GM23338 (cell line): ENCODE results near the gene ABCF2. TPM values are rescaled to one million over a fixed set of nuclear protein-coding genes. Genes with fewer than 3 reads are reported as not detected.

ENCODE experiments used
- ATAC-seq: fragments of 200-7000 bp; cut with Tn5 transposase; 3 replicates; pipeline ENCODE4 v1.9.1; 2020
- DNase-seq: peaks from one replicate; pipeline ENCODE4 v3.0.0-alpha.2; 2015; ENCODE audit warnings: low spot score
- H2AFZ ChIP-seq: fragments of 200-600 bp; sonication (generic); 2 replicates; pipeline ENCODE4 v1.8.0; 2016; ENCODE audit warnings: antibody characterized with exemption, mild to moderate bottlenecking, moderate library complexity
- H3F3A ChIP-seq: fragments of 200-600 bp; sonication (generic); replicated peaks from 2 replicates; pipeline ENCODE4 v1.8.0; 2017; ENCODE audit warnings: antibody characterized with exemption, mixed run types, low read depth
- H3K27ac ChIP-seq: fragments of 200-600 bp; sonication (generic); 2 replicates; pipeline ENCODE4 v1.6.1; 2016; ENCODE audit warnings: low read depth
- H3K27me3 ChIP-seq: fragments of 200-600 bp; sonication (generic); 2 replicates; pipeline ENCODE4 v1.8.0; 2016; ENCODE audit warnings: mild to moderate bottlenecking, mixed run types, moderate library complexity; ENCODE audit not compliant: insufficient read depth
- H3K36me3 ChIP-seq: fragments of 200-600 bp; sonication (generic); 2 replicates; pipeline ENCODE4 v1.8.0; 2016; ENCODE audit warnings: mild to moderate bottlenecking; ENCODE audit not compliant: insufficient read depth
- H3K4me1 ChIP-seq: fragments of 200-600 bp; sonication (generic); 2 replicates; pipeline ENCODE4 v1.8.0; 2016; ENCODE audit warnings: mild to moderate bottlenecking, moderate library complexity; ENCODE audit not compliant: insufficient read depth
- H3K4me2 ChIP-seq: fragments of 200-600 bp; sonication (generic); 2 replicates; pipeline ENCODE4 v1.7.1; 2017; ENCODE audit warnings: mixed run types
- H3K4me3 ChIP-seq: fragments of 200-600 bp; sonication (generic); 2 replicates; pipeline ENCODE4 v1.6.1; 2016; ENCODE audit warnings: mixed run types
- H3K79me2 ChIP-seq: fragments of 200-600 bp; sonication (generic); replicated peaks from 2 replicates; pipeline ENCODE4 v1.8.0; 2017; ENCODE audit warnings: mild to moderate bottlenecking; ENCODE audit not compliant: insufficient read depth
- H3K9me2 ChIP-seq: fragments of 200-600 bp; sonication (generic); 2 replicates; pipeline ENCODE4 v1.8.0; 2017; ENCODE audit not compliant: insufficient read depth
- H4K20me1 ChIP-seq: fragments of 200-600 bp; sonication (generic); replicated peaks from 2 replicates; pipeline ENCODE4 v1.8.0; 2017; ENCODE audit warnings: mild to moderate bottlenecking; ENCODE audit not compliant: insufficient read depth
- H3K27ac Mint-ChIP-seq: 2 replicates; pipeline ENCODE4 v1.8.0; 2020; ENCODE audit warnings: inconsistent platforms, mild to moderate bottlenecking, moderate library complexity, mixed read lengths
- H3K27me3 Mint-ChIP-seq: 3 replicates; pipeline ENCODE4 v1.8.0; 2022; ENCODE audit warnings: low read depth, mild to moderate bottlenecking, moderate library complexity, mixed read lengths, inconsistent platforms; ENCODE audit not compliant: insufficient read depth, poor library complexity
- H3K36me3 Mint-ChIP-seq: 3 replicates; pipeline ENCODE4 v1.8.0; 2021; ENCODE audit warnings: low read depth, mild to moderate bottlenecking, inconsistent platforms, moderate library complexity, mixed read lengths
- H3K4me1 Mint-ChIP-seq: 3 replicates; pipeline ENCODE4 v1.8.0; 2020; ENCODE audit warnings: mild to moderate bottlenecking, inconsistent platforms, mixed read lengths
- H3K4me3 Mint-ChIP-seq: 3 replicates; pipeline ENCODE4 v1.8.0; 2021; ENCODE audit warnings: moderate library complexity, mild to moderate bottlenecking, inconsistent platforms, mixed read lengths
- H3K9me3 Mint-ChIP-seq: 3 replicates; pipeline ENCODE4 v1.8.0; 2020; ENCODE audit warnings: moderate library complexity, mild to moderate bottlenecking, inconsistent platforms, mixed read lengths
- CTCF ChIP-seq, 2 experiments: fragments of 200-600 bp in 1 of 2; sonication (generic) in 1 of 2; conservative IDR thresholded peaks; 2 replicates each; pipeline versions ENCODE4 v1.5.1 to v1.6.1; 2016 to 2017; ENCODE audit warnings: antibody characterized with exemption in 2 of 2, low read depth in 2 of 2, mild to moderate bottlenecking in 2 of 2, moderate library complexity in 1 of 2
- ETS1 ChIP-seq: IDR thresholded peaks from 2 replicates; pipeline ENCODE4 v1.6.1; 2016; ENCODE audit warnings: antibody characterized with exemption
- EZH2 ChIP-seq: fragments of 200-600 bp; sonication (generic); IDR thresholded peaks from one replicate; pipeline ENCODE4 v1.8.0; 2017; ENCODE audit warnings: antibody characterized with exemption, mild to moderate bottlenecking, low read depth; ENCODE audit not compliant: unreplicated experiment
- EZH2phosphoT487 ChIP-seq: fragments of 200-600 bp; sonication (generic); IDR thresholded peaks from one replicate; pipeline ENCODE4 v1.8.1; 2018; ENCODE audit warnings: antibody characterized with exemption; ENCODE audit not compliant: unreplicated experiment
- JUNB ChIP-seq: IDR thresholded peaks from one replicate; pipeline ENCODE4 v1.6.1; 2016; ENCODE audit warnings: antibody characterized with exemption; ENCODE audit not compliant: unreplicated experiment
- NANOG ChIP-seq: IDR thresholded peaks from 2 replicates; pipeline ENCODE4 v1.6.1; 2016; ENCODE audit warnings: antibody characterized with exemption, borderline replicate concordance
- POLR2AphosphoS5 ChIP-seq: IDR thresholded peaks from 2 replicates; pipeline ENCODE4 v1.6.1; 2016; ENCODE audit warnings: antibody characterized with exemption, low read depth
- REST ChIP-seq: IDR thresholded peaks from one replicate; pipeline ENCODE4 v1.6.1; 2018; ENCODE audit warnings: antibody characterized with exemption; ENCODE audit not compliant: unreplicated experiment
- STAT1 ChIP-seq: IDR thresholded peaks from one replicate; pipeline ENCODE4 v1.6.1; 2016; ENCODE audit warnings: antibody characterized with exemption; ENCODE audit not compliant: unreplicated experiment
- ZNF331 ChIP-seq: fragments of 250-450 bp; sonication (Bioruptor Pico); IDR thresholded peaks from 2 replicates; pipeline ENCODE4 v1.5.0; 2020; ENCODE audit warnings: low read depth, mild to moderate bottlenecking, moderate library complexity
- polyA plus RNA-seq: library from polyadenylated mRNA; unstranded; fragments of >200 nt; fragmentation: Nextera tagmentation; extraction: Ambion mirVana; gene quantifications from 2 replicates; pipeline ENCODE4 v1.2.1, GENCODE V29; 2016
- total RNA-seq: library from RNA; depleted of rRNA; stranded (reverse); fragments of >200 nt; shearing (Covaris generic); gene quantifications from 2 replicates; pipeline ENCODE4 v1.2.3, GENCODE V29; 2014

The ABCF2 gene
- total and polyA plus RNA-seq, 2 experiments from 2014 or later: 18.7 to 58.7 TPM

GRCh38 chr7:151191544-151191943 lies 35.5 kb downstream of the ABCF2 start:
- Histone ChIP-seq H3K79me2 (no peaks in the 10 kb centered on the region), H3F3A (no peaks in the 10 kb centered on the region), H3K27ac (no peak overlapping the region), H3K27me3 (no peaks in the 10 kb centered on the region), H3K9me2 (no peaks in the 10 kb centered on the region), H4K20me1 (no peaks in the 10 kb centered on the region), H3K4me3 (no peak overlapping the region), H3K4me1 (peaks cover 2% of the 10 kb centered on the region; the same call in 1 of the 2 replicates), H2AFZ (no peak overlapping the region), H3K36me3 (no peaks in the 10 kb centered on the region), H3K4me2 (no peak overlapping the region)
- TF ChIP-seq CTCF (conservative IDR thresholded peaks at IDR 0.05; ENCODE audit: low read depth in 2 of 2) (0 out of 4 replicates have a peak, but pooled peaks of 1 of the 2 experiments have one; percentile 7), ZNF331 (CRISPR knock-in tag) (no peak)
- no peak overlapping the region for H3K4me3 Mint-ChIP-seq
- H3K9me3 Mint-ChIP-seq: no peaks in the 10 kb centered on the region
- no peak overlapping the region for H3K27ac Mint-ChIP-seq
- DNase-seq (no peak), ATAC-seq (peak; percentile 10; the same call in 1 of the 3 replicates)
- no peaks in the 10 kb centered on the region for H3K36me3 Mint-ChIP-seq
- H3K4me1 Mint-ChIP-seq: no peaks in the 10 kb centered on the region
- H3K27me3 Mint-ChIP-seq: peaks cover 3% of the 10 kb centered on the region

- no peak overlapping the region for H3K27ac Mint-ChIP-seq
- H3K9me3 Mint-ChIP-seq: no peaks in the 10 kb centered on the region
- Histone ChIP-seq H4K20me1 (no peaks in the 10 kb centered on the region), H3K4me1 (no peaks in the 10 kb centered on the region), H3K4me3 (no peak overlapping the region), H3K79me2 (no peaks in the 10 kb centered on the region), H3K36me3 (no peaks in the 10 kb centered on the region), H3K27ac (no peak overlapping the region), H3K27me3 (no peaks in the 10 kb centered on the region), H3F3A (no peaks in the 10 kb centered on the region), H3K9me2 (no peaks in the 10 kb centered on the region), H2AFZ (no peak overlapping the region), H3K4me2 (no peak overlapping the region)
- H3K4me1 Mint-ChIP-seq: no peaks in the 10 kb centered on the region
- no peaks in the 10 kb centered on the region for H3K36me3 Mint-ChIP-seq
- no peak for ATAC-seq
- no peak for DNase-seq
- H3K27me3 Mint-ChIP-seq: peaks cover 3% of the 10 kb centered on the region
- no peak overlapping the region for H3K4me3 Mint-ChIP-seq
- TF ChIP-seq NANOG (no peak), EZH2 (no peak), EZH2phosphoT487 (no peak), JUNB (no peak), ETS1 (no peak), POLR2AphosphoS5 (no peak), STAT1 (no peak), REST (no peak), ZNF331 (CRISPR knock-in tag) (no peak)
Observed at GRCh38 chr7:151189038-151189437, 38.0 kb downstream of the ABCF2 start.
